GM23338 (cell line): ENCODE results near the gene METTL26. TPM values are rescaled to one million over a fixed set of nuclear protein-coding genes. Genes with fewer than 3 reads are reported as not detected.

ENCODE experiments used
- ATAC-seq: fragments of 200-7000 bp; cut with Tn5 transposase; 3 replicates; pipeline ENCODE4 v1.9.1; 2020
- DNase-seq: peaks from one replicate; pipeline ENCODE4 v3.0.0-alpha.2; 2015; ENCODE audit warnings: low spot score
- H2AFZ ChIP-seq: fragments of 200-600 bp; sonication (generic); 2 replicates; pipeline ENCODE4 v1.8.0; 2016; ENCODE audit warnings: antibody characterized with exemption, mild to moderate bottlenecking, moderate library complexity
- H3F3A ChIP-seq: fragments of 200-600 bp; sonication (generic); replicated peaks from 2 replicates; pipeline ENCODE4 v1.8.0; 2017; ENCODE audit warnings: antibody characterized with exemption, mixed run types, low read depth
- H3K27ac ChIP-seq: fragments of 200-600 bp; sonication (generic); 2 replicates; pipeline ENCODE4 v1.6.1; 2016; ENCODE audit warnings: low read depth
- H3K27me3 ChIP-seq: fragments of 200-600 bp; sonication (generic); 2 replicates; pipeline ENCODE4 v1.8.0; 2016; ENCODE audit warnings: mild to moderate bottlenecking, mixed run types, moderate library complexity; ENCODE audit not compliant: insufficient read depth
- H3K36me3 ChIP-seq: fragments of 200-600 bp; sonication (generic); 2 replicates; pipeline ENCODE4 v1.8.0; 2016; ENCODE audit warnings: mild to moderate bottlenecking; ENCODE audit not compliant: insufficient read depth
- H3K4me1 ChIP-seq: fragments of 200-600 bp; sonication (generic); 2 replicates; pipeline ENCODE4 v1.8.0; 2016; ENCODE audit warnings: mild to moderate bottlenecking, moderate library complexity; ENCODE audit not compliant: insufficient read depth
- H3K4me2 ChIP-seq: fragments of 200-600 bp; sonication (generic); 2 replicates; pipeline ENCODE4 v1.7.1; 2017; ENCODE audit warnings: mixed run types
- H3K4me3 ChIP-seq: fragments of 200-600 bp; sonication (generic); 2 replicates; pipeline ENCODE4 v1.6.1; 2016; ENCODE audit warnings: mixed run types
- H3K79me2 ChIP-seq: fragments of 200-600 bp; sonication (generic); replicated peaks from 2 replicates; pipeline ENCODE4 v1.8.0; 2017; ENCODE audit warnings: mild to moderate bottlenecking; ENCODE audit not compliant: insufficient read depth
- H3K9me2 ChIP-seq: fragments of 200-600 bp; sonication (generic); 2 replicates; pipeline ENCODE4 v1.8.0; 2017; ENCODE audit not compliant: insufficient read depth
- H4K20me1 ChIP-seq: fragments of 200-600 bp; sonication (generic); replicated peaks from 2 replicates; pipeline ENCODE4 v1.8.0; 2017; ENCODE audit warnings: mild to moderate bottlenecking; ENCODE audit not compliant: insufficient read depth
- H3K27ac Mint-ChIP-seq: 2 replicates; pipeline ENCODE4 v1.8.0; 2020; ENCODE audit warnings: inconsistent platforms, mild to moderate bottlenecking, moderate library complexity, mixed read lengths
- H3K27me3 Mint-ChIP-seq: 3 replicates; pipeline ENCODE4 v1.8.0; 2022; ENCODE audit warnings: low read depth, mild to moderate bottlenecking, moderate library complexity, mixed read lengths, inconsistent platforms; ENCODE audit not compliant: insufficient read depth, poor library complexity
- H3K36me3 Mint-ChIP-seq: 3 replicates; pipeline ENCODE4 v1.8.0; 2021; ENCODE audit warnings: low read depth, mild to moderate bottlenecking, inconsistent platforms, moderate library complexity, mixed read lengths
- H3K4me1 Mint-ChIP-seq: 3 replicates; pipeline ENCODE4 v1.8.0; 2020; ENCODE audit warnings: mild to moderate bottlenecking, inconsistent platforms, mixed read lengths
- H3K4me3 Mint-ChIP-seq: 3 replicates; pipeline ENCODE4 v1.8.0; 2021; ENCODE audit warnings: moderate library complexity, mild to moderate bottlenecking, inconsistent platforms, mixed read lengths
- H3K9me3 Mint-ChIP-seq: 3 replicates; pipeline ENCODE4 v1.8.0; 2020; ENCODE audit warnings: moderate library complexity, mild to moderate bottlenecking, inconsistent platforms, mixed read lengths
- CREB1 ChIP-seq: fragments of 250-450 bp; sonication (Bioruptor Pico); IDR thresholded peaks from 2 replicates; pipeline ENCODE4 v1.5.0; 2020; ENCODE audit warnings: low read depth, mild to moderate bottlenecking, moderate library complexity
- CTCF ChIP-seq, 2 experiments: fragments of 200-600 bp in 1 of 2; sonication (generic) in 1 of 2; conservative IDR thresholded peaks; 2 replicates each; pipeline versions ENCODE4 v1.5.1 to v1.6.1; 2016 to 2017; ENCODE audit warnings: antibody characterized with exemption in 2 of 2, low read depth in 2 of 2, mild to moderate bottlenecking in 2 of 2, moderate library complexity in 1 of 2
- ETS1 ChIP-seq: IDR thresholded peaks from 2 replicates; pipeline ENCODE4 v1.6.1; 2016; ENCODE audit warnings: antibody characterized with exemption
- EZH2 ChIP-seq: fragments of 200-600 bp; sonication (generic); IDR thresholded peaks from one replicate; pipeline ENCODE4 v1.8.0; 2017; ENCODE audit warnings: antibody characterized with exemption, mild to moderate bottlenecking, low read depth; ENCODE audit not compliant: unreplicated experiment
- EZH2phosphoT487 ChIP-seq: fragments of 200-600 bp; sonication (generic); IDR thresholded peaks from one replicate; pipeline ENCODE4 v1.8.1; 2018; ENCODE audit warnings: antibody characterized with exemption; ENCODE audit not compliant: unreplicated experiment
- JUNB ChIP-seq: IDR thresholded peaks from one replicate; pipeline ENCODE4 v1.6.1; 2016; ENCODE audit warnings: antibody characterized with exemption; ENCODE audit not compliant: unreplicated experiment
- POLR2AphosphoS5 ChIP-seq: IDR thresholded peaks from 2 replicates; pipeline ENCODE4 v1.6.1; 2016; ENCODE audit warnings: antibody characterized with exemption, low read depth
- REST ChIP-seq: IDR thresholded peaks from one replicate; pipeline ENCODE4 v1.6.1; 2018; ENCODE audit warnings: antibody characterized with exemption; ENCODE audit not compliant: unreplicated experiment
- STAT1 ChIP-seq: IDR thresholded peaks from one replicate; pipeline ENCODE4 v1.6.1; 2016; ENCODE audit warnings: antibody characterized with exemption; ENCODE audit not compliant: unreplicated experiment
- ZNF114 ChIP-seq: fragments of 250-450 bp; sonication (Bioruptor Pico); IDR thresholded peaks from 2 replicates; pipeline ENCODE4 v1.5.0; 2020; ENCODE audit warnings: mild to moderate bottlenecking, moderate library complexity
- ZNF462 ChIP-seq: fragments of 250-450 bp; sonication (Bioruptor Pico); IDR thresholded peaks from 2 replicates; pipeline ENCODE4 v1.5.0; 2020; ENCODE audit warnings: mild to moderate bottlenecking, moderate library complexity
- polyA plus RNA-seq: library from polyadenylated mRNA; unstranded; fragments of >200 nt; fragmentation: Nextera tagmentation; extraction: Ambion mirVana; gene quantifications from 2 replicates; pipeline ENCODE4 v1.2.1, GENCODE V29; 2016
- total RNA-seq: library from RNA; depleted of rRNA; stranded (reverse); fragments of >200 nt; shearing (Covaris generic); gene quantifications from 2 replicates; pipeline ENCODE4 v1.2.3, GENCODE V29; 2014

The METTL26 gene
- total and polyA plus RNA-seq, 2 experiments from 2014 or later = 153 to 223 TPM

- H3K27me3 Mint-ChIP-seq = peaks cover 10% of the 10 kb centered on the region
- no peaks in the 10 kb centered on the region for H3K36me3 ChIP-seq
- H3K4me3 ChIP-seq = no peak overlapping the region
- no peak overlapping the region for H3K4me3 Mint-ChIP-seq
- peaks cover 4% of the 10 kb centered on the region; the same call in 1 of the 2 replicates for H4K20me1 ChIP-seq
- TF ChIP-seq ZNF462 (CRISPR knock-in tag) (no peak), STAT1 (no peak), REST (no peak), ETS1 (no peak), EZH2phosphoT487 (no peak), CREB1 (CRISPR knock-in tag) (no peak), CTCF (conservative IDR thresholded peaks at IDR 0.05; ENCODE audit: low read depth in 2 of 2) (no peak), ZNF114 (CRISPR knock-in tag) (no peak), EZH2 (no peak), JUNB (no peak), POLR2AphosphoS5 (no peak)
- H3F3A ChIP-seq = peaks cover 4% of the 10 kb centered on the region
- peaks cover 32% of the 10 kb centered on the region for H3K79me2 ChIP-seq
- peaks cover 15% of the 10 kb centered on the region; the same call in 2 of the 3 replicates for H3K36me3 Mint-ChIP-seq
- H3K27me3 ChIP-seq = no peaks in the 10 kb centered on the region
- no peak overlapping the region for H3K27ac ChIP-seq
- no peak for DNase-seq
- peaks cover 21% of the 10 kb centered on the region for H3K9me3 Mint-ChIP-seq
- ATAC-seq = no peak
- H3K4me1 Mint-ChIP-seq = peaks cover 9% of the 10 kb centered on the region
- H3K9me2 ChIP-seq = no peaks in the 10 kb centered on the region
- no peaks in the 10 kb centered on the region for H3K4me1 ChIP-seq
- H2AFZ ChIP-seq = no peak overlapping the region
- no peak overlapping the region for H3K27ac Mint-ChIP-seq
- H3K4me2 ChIP-seq = no peak overlapping the region
Observed at GRCh38 chr16:606656-607307, 29.3 kb downstream of the METTL26 start.
